Liver (tissue), 9 donors: Measurements from ENCODE around the gene DNAJC7. TPM values are rescaled to one million over a fixed set of nuclear protein-coding genes. Genes with fewer than 3 reads are reported as not detected.

Source experiments
- DNase-seq: peaks from one replicate; pipeline ENCODE4 v3.0.0-alpha.2; 2017; ENCODE audit warnings: low spot score
- H3K27ac ChIP-seq, 2 donors: one replicate each; pipeline ENCODE4 v1.7.0; 2013; ENCODE audit warnings: inconsistent platforms in 2 of 2, low read length in 2 of 2, control low read depth in 1 of 2, low read depth in 1 of 2, mild to moderate bottlenecking in 1 of 2
- H3K27me3 ChIP-seq, 4 donors: one replicate each; pipeline versions ENCODE4 v1.6.1 to v1.7.0; 2013; ENCODE audit warnings: low read length in 3 of 4, inconsistent platforms in 1 of 4, mild to moderate bottlenecking in 1 of 4, moderate library complexity in 1 of 4; ENCODE audit not compliant: control insufficient read depth in 4 of 4, insufficient read depth in 4 of 4
- H3K36me3 ChIP-seq, 4 donors: one replicate each; pipeline versions ENCODE4 v1.6.1 to v1.7.0; 2013; ENCODE audit warnings: low read length in 3 of 4, mild to moderate bottlenecking in 3 of 4, low read depth in 1 of 4, moderate library complexity in 1 of 4; ENCODE audit not compliant: control insufficient read depth in 4 of 4, insufficient read depth in 3 of 4
- H3K4me1 ChIP-seq, 4 donors: one replicate each; pipeline versions ENCODE4 v1.6.1 to v1.7.0; 2013; ENCODE audit warnings: low read length in 3 of 4, mild to moderate bottlenecking in 3 of 4, moderate library complexity in 1 of 4; ENCODE audit not compliant: control insufficient read depth in 4 of 4, insufficient read depth in 4 of 4
- H3K4me3 ChIP-seq, 3 donors: one replicate each; pipeline versions ENCODE4 v1.6.1 to v1.7.0; 2013; ENCODE audit warnings: low read length in 3 of 3, control low read depth in 1 of 3, low read depth in 1 of 3, mild to moderate bottlenecking in 1 of 3
- H3K9ac ChIP-seq, 2 donors: one replicate each; pipeline ENCODE4 v1.7.0; 2013; ENCODE audit warnings: low read length in 2 of 2, mild to moderate bottlenecking in 2 of 2, moderate library complexity in 2 of 2, control low read depth in 1 of 2, low read depth in 1 of 2
- H3K9me3 ChIP-seq, 4 donors: one replicate each; pipeline versions ENCODE4 v1.6.1 to v1.7.0; 2013; ENCODE audit warnings: low read length in 3 of 4; ENCODE audit not compliant: control insufficient read depth in 4 of 4
- EGR1 ChIP-seq, 2 donors: IDR thresholded peaks; 2 replicates each; pipeline ENCODE4 v1.6.1; 2016 to 2018; ENCODE audit warnings: antibody characterized with exemption in 2 of 2, low read depth in 2 of 2
- FOXA1 ChIP-seq: IDR thresholded peaks from 2 replicates; pipeline ENCODE4 v1.6.1; 2016; ENCODE audit warnings: antibody characterized with exemption
- FOXA2 ChIP-seq: IDR thresholded peaks from 2 replicates; pipeline ENCODE4 v1.6.1; 2016; ENCODE audit warnings: antibody characterized with exemption
- GABPA ChIP-seq, 2 donors: IDR thresholded peaks in 1 of 2; conservative IDR thresholded peaks in 1 of 2; 2 replicates each; pipeline ENCODE4 v1.6.1; 2016; ENCODE audit warnings: antibody characterized with exemption in 2 of 2, mild to moderate bottlenecking in 1 of 2, moderate library complexity in 1 of 2
- HNF4A ChIP-seq, 2 donors: conservative IDR thresholded peaks; 2 replicates each; pipeline ENCODE4 v1.6.1; 2016; ENCODE audit warnings: antibody characterized with exemption in 2 of 2, mild to moderate bottlenecking in 2 of 2
- HNF4G ChIP-seq: IDR thresholded peaks from 2 replicates; pipeline ENCODE4 v1.6.1; 2016; ENCODE audit warnings: antibody characterized with exemption
- JUND ChIP-seq, 2 donors: IDR thresholded peaks; 2 replicates each; pipeline ENCODE4 v1.6.1; 2016; ENCODE audit warnings: antibody characterized with exemption in 2 of 2
- NR2F2 ChIP-seq: IDR thresholded peaks from 2 replicates; pipeline ENCODE4 v1.6.1; 2016; ENCODE audit warnings: antibody characterized with exemption
- RAD21 ChIP-seq, 2 donors: IDR thresholded peaks; 2 replicates each; pipeline ENCODE4 v1.6.1; 2016; ENCODE audit warnings: antibody characterized with exemption in 2 of 2, mild to moderate bottlenecking in 2 of 2
- RXRA ChIP-seq, 2 donors: IDR thresholded peaks; 2 replicates each; pipeline ENCODE4 v1.6.1; 2017 to 2018; ENCODE audit warnings: antibody characterized with exemption in 2 of 2, mild to moderate bottlenecking in 1 of 2
- SP1 ChIP-seq: IDR thresholded peaks from 2 replicates; pipeline ENCODE4 v1.6.1; 2018; ENCODE audit warnings: antibody characterized with exemption, mild to moderate bottlenecking
- TAF1 ChIP-seq: conservative IDR thresholded peaks from 2 replicates; pipeline ENCODE4 v1.6.1; 2016; ENCODE audit warnings: antibody characterized with exemption, mild to moderate bottlenecking
- YY1 ChIP-seq: IDR thresholded peaks from 2 replicates; pipeline ENCODE4 v1.6.1; 2016; ENCODE audit warnings: antibody characterized with exemption, mild to moderate bottlenecking
- WGBS: extraction: QIAGEN DNeasy Blood & Tissue Kit; methylation state at CpG from one replicate; pipeline ENCODE4 v1.1.7; 2013; 5-methylcytosine and 5-hydroxymethylcytosine counted together
- polyA plus RNA-seq, 2 donors: library from polyadenylated mRNA; stranded (reverse) in 1 of 2; unstranded in 1 of 2; fragments of 200-250 nt in 1 of 2; fragments of >200 nt in 1 of 2; fragmentation: Nextera tagmentation in 1 of 2; extraction: Ambion mirVana in 1 of 2; gene quantifications; one replicate each; pipeline versions ENCODE4 v1.2.1 to v1.2.3, GENCODE V29; 2013 to 2015
- total RNA-seq, 2 donors: library from RNA; depleted of rRNA; stranded (reverse); fragments of >200 nt; gene quantifications; one replicate each; pipeline ENCODE4 v1.2.3, GENCODE V29; 2014
- TF ChIP-seq, protein P1 (sequence below): fragments of 150-350 bp; IDR thresholded peaks from 2 replicates; pipeline ENCODE4 v1.5.1; 2017; ENCODE audit warnings: improper control_type of control experiment, low read depth, low read length; ENCODE audit not compliant: missing input control
- TF ChIP-seq, protein P2 (sequence below): IDR thresholded peaks from 2 replicates; pipeline ENCODE4 v1.6.1; 2016; ENCODE audit warnings: antibody characterized with exemption
- TF ChIP-seq, protein P3 (sequence below): IDR thresholded peaks from 2 replicates; pipeline ENCODE4 v1.6.1; 2016; ENCODE audit warnings: antibody characterized with exemption
- TF ChIP-seq, protein P4 (sequence below): IDR thresholded peaks from 2 replicates; pipeline ENCODE4 v1.6.1; 2016; ENCODE audit warnings: antibody characterized with exemption
- TF ChIP-seq, protein P5 (sequence below): IDR thresholded peaks from 2 replicates; pipeline ENCODE4 v1.6.1; 2016; ENCODE audit warnings: antibody characterized with exemption, mild to moderate bottlenecking
- donor health status: healthy.
- donor health status: healthy.
- donor health status: healthy.
- donor health status: healthy.
- donor health status: healthy.

Gene DNAJC7
- total and polyA plus RNA-seq, 4 donors: 28.7 to 33.9 (median 30.6) TPM

DNA sequence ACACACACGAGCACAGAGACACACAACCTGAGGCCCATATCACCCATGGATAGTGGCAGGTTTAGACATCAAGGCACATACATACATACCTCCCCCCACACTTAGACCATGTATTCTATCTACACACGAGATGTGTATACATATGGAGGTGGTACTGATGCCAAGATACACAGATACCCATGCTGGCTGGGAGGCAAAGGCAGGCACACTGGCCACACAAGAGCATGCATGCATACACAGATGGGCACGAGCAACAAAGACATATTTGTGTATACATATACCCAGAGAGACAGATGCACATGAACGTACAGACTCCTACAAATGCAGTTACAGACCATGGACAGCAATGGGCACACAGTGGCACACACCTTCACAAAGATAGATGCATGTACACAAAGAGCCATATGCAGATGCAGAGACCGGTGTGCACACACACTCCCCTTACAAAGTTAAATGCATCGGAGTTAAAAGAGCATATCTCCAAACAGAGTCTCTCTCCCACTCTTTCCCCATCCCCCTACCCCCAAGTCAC, 35.2 kb upstream of the DNAJC7 start:
- Histone ChIP-seq H3K4me1 (peaks cover 0 to 5% (median 2%) of the 10 kb centered on the region in 4 donors), H3K9me3 (no peaks in the 10 kb centered on the region), H3K36me3 (no peaks in the 10 kb centered on the region), H3K27ac (no peak overlapping the region), H3K9ac (no peak overlapping the region), H3K27me3 (no peaks in the 10 kb centered on the region), H3K4me3 (no peak overlapping the region)
- 79% methylated on average over 6 of the region's 6 CpGs for WGBS
- DNase-seq: no peak
- no peak for TF ChIP-seq HNF4A (conservative IDR thresholded peaks at IDR 0.05)
- TF ChIP-seq YY1: no peak
- no peak for TF ChIP-seq EGR1 (IDR thresholded peaks at IDR 0.05; ENCODE audit: low read depth in 2 of 2)
- TF ChIP-seq, protein P1, sequence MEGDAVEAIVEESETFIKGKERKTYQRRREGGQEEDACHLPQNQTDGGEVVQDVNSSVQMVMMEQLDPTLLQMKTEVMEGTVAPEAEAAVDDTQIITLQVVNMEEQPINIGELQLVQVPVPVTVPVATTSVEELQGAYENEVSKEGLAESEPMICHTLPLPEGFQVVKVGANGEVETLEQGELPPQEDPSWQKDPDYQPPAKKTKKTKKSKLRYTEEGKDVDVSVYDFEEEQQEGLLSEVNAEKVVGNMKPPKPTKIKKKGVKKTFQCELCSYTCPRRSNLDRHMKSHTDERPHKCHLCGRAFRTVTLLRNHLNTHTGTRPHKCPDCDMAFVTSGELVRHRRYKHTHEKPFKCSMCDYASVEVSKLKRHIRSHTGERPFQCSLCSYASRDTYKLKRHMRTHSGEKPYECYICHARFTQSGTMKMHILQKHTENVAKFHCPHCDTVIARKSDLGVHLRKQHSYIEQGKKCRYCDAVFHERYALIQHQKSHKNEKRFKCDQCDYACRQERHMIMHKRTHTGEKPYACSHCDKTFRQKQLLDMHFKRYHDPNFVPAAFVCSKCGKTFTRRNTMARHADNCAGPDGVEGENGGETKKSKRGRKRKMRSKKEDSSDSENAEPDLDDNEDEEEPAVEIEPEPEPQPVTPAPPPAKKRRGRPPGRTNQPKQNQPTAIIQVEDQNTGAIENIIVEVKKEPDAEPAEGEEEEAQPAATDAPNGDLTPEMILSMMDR: no peak
- TF ChIP-seq TAF1: no peak
- no peak for TF ChIP-seq FOXA2

DNA sequence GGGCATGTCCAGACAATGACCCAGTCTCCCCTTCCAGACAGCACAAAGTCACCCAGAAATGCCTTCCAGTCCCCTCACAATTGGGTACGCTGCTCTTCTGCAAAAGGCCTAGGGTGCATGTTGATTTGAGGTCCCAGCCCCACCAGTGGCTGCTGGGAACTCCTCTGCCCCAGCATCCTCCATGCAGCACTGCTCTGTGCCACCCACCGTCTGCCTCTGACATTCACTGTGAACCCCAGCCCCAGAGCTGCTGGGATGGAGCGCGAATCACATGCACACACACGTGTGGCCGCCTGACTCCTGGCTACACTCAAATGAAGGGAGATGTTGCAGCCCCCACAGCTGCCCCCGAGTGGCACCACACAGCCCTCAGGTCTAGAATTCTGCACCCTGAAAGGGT, 34.4 kb upstream of the DNAJC7 start:
- no peak for DNase-seq
- Histone ChIP-seq H3K27ac (no peak overlapping the region), H3K9me3 (no peaks in the 10 kb centered on the region), H3K9ac (no peak overlapping the region), H3K27me3 (no peaks in the 10 kb centered on the region), H3K4me1 (peaks cover 0 to 5% (median 2%) of the 10 kb centered on the region in 4 donors), H3K36me3 (no peaks in the 10 kb centered on the region), H3K4me3 (no peak overlapping the region)
- WGBS: 93% methylated on average over 7 of the region's 7 CpGs
- no peak for TF ChIP-seq GABPA (IDR thresholded peaks at IDR 0.05 in 1 of 2, conservative IDR thresholded peaks at IDR 0.05 in 1 of 2)
- no peak for TF ChIP-seq NR2F2
- no peak for TF ChIP-seq RXRA (IDR thresholded peaks at IDR 0.05)
- no peak for TF ChIP-seq HNF4G
- TF ChIP-seq, protein P2, sequence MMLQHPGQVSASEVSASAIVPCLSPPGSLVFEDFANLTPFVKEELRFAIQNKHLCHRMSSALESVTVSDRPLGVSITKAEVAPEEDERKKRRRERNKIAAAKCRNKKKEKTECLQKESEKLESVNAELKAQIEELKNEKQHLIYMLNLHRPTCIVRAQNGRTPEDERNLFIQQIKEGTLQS: no peak
- TF ChIP-seq, protein P3, sequence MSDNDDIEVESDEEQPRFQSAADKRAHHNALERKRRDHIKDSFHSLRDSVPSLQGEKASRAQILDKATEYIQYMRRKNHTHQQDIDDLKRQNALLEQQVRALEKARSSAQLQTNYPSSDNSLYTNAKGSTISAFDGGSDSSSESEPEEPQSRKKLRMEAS: no peak
- TF ChIP-seq FOXA2: no peak
- TF ChIP-seq, protein P4, sequence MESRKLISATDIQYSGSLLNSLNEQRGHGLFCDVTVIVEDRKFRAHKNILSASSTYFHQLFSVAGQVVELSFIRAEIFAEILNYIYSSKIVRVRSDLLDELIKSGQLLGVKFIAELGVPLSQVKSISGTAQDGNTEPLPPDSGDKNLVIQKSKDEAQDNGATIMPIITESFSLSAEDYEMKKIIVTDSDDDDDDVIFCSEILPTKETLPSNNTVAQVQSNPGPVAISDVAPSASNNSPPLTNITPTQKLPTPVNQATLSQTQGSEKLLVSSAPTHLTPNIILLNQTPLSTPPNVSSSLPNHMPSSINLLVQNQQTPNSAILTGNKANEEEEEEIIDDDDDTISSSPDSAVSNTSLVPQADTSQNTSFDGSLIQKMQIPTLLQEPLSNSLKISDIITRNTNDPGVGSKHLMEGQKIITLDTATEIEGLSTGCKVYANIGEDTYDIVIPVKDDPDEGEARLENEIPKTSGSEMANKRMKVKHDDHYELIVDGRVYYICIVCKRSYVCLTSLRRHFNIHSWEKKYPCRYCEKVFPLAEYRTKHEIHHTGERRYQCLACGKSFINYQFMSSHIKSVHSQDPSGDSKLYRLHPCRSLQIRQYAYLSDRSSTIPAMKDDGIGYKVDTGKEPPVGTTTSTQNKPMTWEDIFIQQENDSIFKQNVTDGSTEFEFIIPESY: no peak
- no peak for TF ChIP-seq RAD21 (IDR thresholded peaks at IDR 0.05)
- no peak for TF ChIP-seq YY1
- no peak for TF ChIP-seq FOXA1
- no peak for TF ChIP-seq TAF1
- TF ChIP-seq JUND (IDR thresholded peaks at IDR 0.05): no peak
- TF ChIP-seq SP1: no peak
- TF ChIP-seq, protein P1: no peak
- no peak for TF ChIP-seq HNF4A (conservative IDR thresholded peaks at IDR 0.05)
- TF ChIP-seq, protein P5, sequence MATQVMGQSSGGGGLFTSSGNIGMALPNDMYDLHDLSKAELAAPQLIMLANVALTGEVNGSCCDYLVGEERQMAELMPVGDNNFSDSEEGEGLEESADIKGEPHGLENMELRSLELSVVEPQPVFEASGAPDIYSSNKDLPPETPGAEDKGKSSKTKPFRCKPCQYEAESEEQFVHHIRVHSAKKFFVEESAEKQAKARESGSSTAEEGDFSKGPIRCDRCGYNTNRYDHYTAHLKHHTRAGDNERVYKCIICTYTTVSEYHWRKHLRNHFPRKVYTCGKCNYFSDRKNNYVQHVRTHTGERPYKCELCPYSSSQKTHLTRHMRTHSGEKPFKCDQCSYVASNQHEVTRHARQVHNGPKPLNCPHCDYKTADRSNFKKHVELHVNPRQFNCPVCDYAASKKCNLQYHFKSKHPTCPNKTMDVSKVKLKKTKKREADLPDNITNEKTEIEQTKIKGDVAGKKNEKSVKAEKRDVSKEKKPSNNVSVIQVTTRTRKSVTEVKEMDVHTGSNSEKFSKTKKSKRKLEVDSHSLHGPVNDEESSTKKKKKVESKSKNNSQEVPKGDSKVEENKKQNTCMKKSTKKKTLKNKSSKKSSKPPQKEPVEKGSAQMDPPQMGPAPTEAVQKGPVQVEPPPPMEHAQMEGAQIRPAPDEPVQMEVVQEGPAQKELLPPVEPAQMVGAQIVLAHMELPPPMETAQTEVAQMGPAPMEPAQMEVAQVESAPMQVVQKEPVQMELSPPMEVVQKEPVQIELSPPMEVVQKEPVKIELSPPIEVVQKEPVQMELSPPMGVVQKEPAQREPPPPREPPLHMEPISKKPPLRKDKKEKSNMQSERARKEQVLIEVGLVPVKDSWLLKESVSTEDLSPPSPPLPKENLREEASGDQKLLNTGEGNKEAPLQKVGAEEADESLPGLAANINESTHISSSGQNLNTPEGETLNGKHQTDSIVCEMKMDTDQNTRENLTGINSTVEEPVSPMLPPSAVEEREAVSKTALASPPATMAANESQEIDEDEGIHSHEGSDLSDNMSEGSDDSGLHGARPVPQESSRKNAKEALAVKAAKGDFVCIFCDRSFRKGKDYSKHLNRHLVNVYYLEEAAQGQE: no peak
- TF ChIP-seq EGR1 (IDR thresholded peaks at IDR 0.05; ENCODE audit: low read depth in 2 of 2): no peak
